Duodenal mucosa (tissue), 2 donors: ENCODE measurements around the gene CD2AP.

Experiments used
- H3K27ac ChIP-seq: one replicate; pipeline ENCODE4 v1.7.0; 2013; ENCODE audit warnings: low read depth, low read length
- H3K27me3 ChIP-seq, 2 donors: one replicate each; pipeline ENCODE4 v1.7.0; 2013; ENCODE audit warnings: low read length in 2 of 2, control low read depth in 1 of 2; ENCODE audit not compliant: insufficient read depth in 2 of 2, control insufficient read depth in 1 of 2
- H3K36me3 ChIP-seq, 2 donors: one replicate each; pipeline ENCODE4 v1.7.0; 2013; ENCODE audit warnings: low read length in 2 of 2, control low read depth in 1 of 2; ENCODE audit not compliant: insufficient read depth in 2 of 2, control insufficient read depth in 1 of 2
- H3K4me1 ChIP-seq, 2 donors: one replicate each; pipeline ENCODE4 v1.7.0; 2013; ENCODE audit warnings: low read length in 2 of 2, control low read depth in 1 of 2; ENCODE audit not compliant: insufficient read depth in 2 of 2, control insufficient read depth in 1 of 2
- H3K4me3 ChIP-seq, 2 donors: one replicate each; pipeline ENCODE4 v1.7.0; 2013; ENCODE audit warnings: low read length in 2 of 2, low read depth in 1 of 2
- H3K9ac ChIP-seq, 2 donors: one replicate each; pipeline ENCODE4 v1.7.0; 2013; ENCODE audit warnings: low read length in 2 of 2, low read depth in 1 of 2
- H3K9me3 ChIP-seq, 2 donors: one replicate each; pipeline ENCODE4 v1.7.0; 2013; ENCODE audit warnings: low read length in 2 of 2, control low read depth in 1 of 2; ENCODE audit not compliant: control insufficient read depth in 1 of 2

CD2AP gene

GRCh38 chr6:47587493-47587892 is 109.9 kb downstream of the CD2AP start:
- Histone ChIP-seq H3K27me3 (no peaks in the 10 kb centered on the region), H3K9ac (no peak overlapping the region), H3K36me3 (peaks cover 29 to 46% of the 10 kb centered on the region in 2 donors), H3K4me1 (no peaks in the 10 kb centered on the region), H3K9me3 (no peaks in the 10 kb centered on the region), H3K4me3 (no peak overlapping the region), H3K27ac (no peak overlapping the region)

GRCh38 chr6:47592131-47592840 is 114.7 kb downstream of the CD2AP start:
- Histone ChIP-seq H3K36me3 (peaks cover 33 to 44% of the 10 kb centered on the region in 2 donors), H3K9ac (no peak overlapping the region), H3K4me1 (no peaks in the 10 kb centered on the region), H3K9me3 (no peaks in the 10 kb centered on the region), H3K27ac (no peak overlapping the region), H3K4me3 (no peak overlapping the region), H3K27me3 (no peaks in the 10 kb centered on the region)

GRCh38 chr6:47593979-47594378 is 116.4 kb downstream of the CD2AP start:
- Histone ChIP-seq H3K4me1 (no peaks in the 10 kb centered on the region), H3K9ac (no peak overlapping the region), H3K27ac (no peak overlapping the region), H3K4me3 (no peak overlapping the region), H3K36me3 (peaks cover 30 to 42% of the 10 kb centered on the region in 2 donors), H3K27me3 (no peaks in the 10 kb centered on the region), H3K9me3 (no peaks in the 10 kb centered on the region)

GRCh38 chr6:47595785-47596184 is 118.2 kb downstream of the CD2AP start:
- peaks cover 26 to 38% of the 10 kb centered on the region in 2 donors for H3K36me3 ChIP-seq
- no peak overlapping the region for H3K4me3 ChIP-seq
- no peaks in the 10 kb centered on the region for H3K9me3 ChIP-seq
- H3K27ac ChIP-seq = no peak overlapping the region
- H3K9ac ChIP-seq = no peak overlapping the region
- H3K4me1 ChIP-seq = no peaks in the 10 kb centered on the region
- no peaks in the 10 kb centered on the region for H3K27me3 ChIP-seq

- Histone ChIP-seq H3K9ac (no peak overlapping the region), H3K4me3 (no peak overlapping the region), H3K36me3 (peaks cover 17 to 28% of the 10 kb centered on the region in 2 donors), H3K9me3 (no peaks in the 10 kb centered on the region), H3K27me3 (no peaks in the 10 kb centered on the region), H3K4me1 (no peaks in the 10 kb centered on the region), H3K27ac (no peak overlapping the region)
Measured at GRCh38 chr6:47598367-47598766, 120.8 kb downstream of the CD2AP start.

GRCh38 chr6:47599512-47599911 is 121.9 kb downstream of the CD2AP start:
- peak overlapping the region in 1 of 2 donors; percentile 8 for H3K9ac ChIP-seq
- peaks cover 0 to 6% of the 10 kb centered on the region in 2 donors for H3K4me1 ChIP-seq
- H3K27ac ChIP-seq = no peak overlapping the region
- no peaks in the 10 kb centered on the region for H3K27me3 ChIP-seq
- H3K36me3 ChIP-seq = peaks cover 17 to 28% of the 10 kb centered on the region in 2 donors
- H3K9me3 ChIP-seq = no peaks in the 10 kb centered on the region
- no peak overlapping the region for H3K4me3 ChIP-seq

- peaks cover 0 to 9% of the 10 kb centered on the region in 2 donors for H3K4me1 ChIP-seq
- peaks cover 3 to 21% of the 10 kb centered on the region in 2 donors for H3K36me3 ChIP-seq
- H3K4me3 ChIP-seq = no peak overlapping the region
- no peaks in the 10 kb centered on the region for H3K27me3 ChIP-seq
- H3K9me3 ChIP-seq = no peaks in the 10 kb centered on the region
- no peak overlapping the region for H3K27ac ChIP-seq
- no peak overlapping the region for H3K9ac ChIP-seq
Measured at GRCh38 chr6:47603227-47603626, 125.6 kb downstream of the CD2AP start.

- H3K4me3 ChIP-seq = no peak overlapping the region
- peaks cover 0 to 9% of the 10 kb centered on the region in 2 donors for H3K4me1 ChIP-seq
- no peak overlapping the region for H3K9ac ChIP-seq
- H3K27ac ChIP-seq = no peak overlapping the region
- H3K9me3 ChIP-seq = no peaks in the 10 kb centered on the region
- H3K27me3 ChIP-seq = no peaks in the 10 kb centered on the region
- peaks cover 6 to 17% of the 10 kb centered on the region in 2 donors for H3K36me3 ChIP-seq
Measured at GRCh38 chr6:47603995-47604394, 126.4 kb downstream of the CD2AP start.

- Histone ChIP-seq H3K27me3 (no peaks in the 10 kb centered on the region), H3K9me3 (no peaks in the 10 kb centered on the region), H3K9ac (no peak overlapping the region), H3K36me3 (peaks cover 15 to 36% of the 10 kb centered on the region in 2 donors), H3K4me3 (no peak overlapping the region), H3K27ac (no peak overlapping the region), H3K4me1 (no peaks in the 10 kb centered on the region)
Measured at GRCh38 chr6:47621838-47622449, 144.4 kb downstream of the CD2AP start.

- Histone ChIP-seq H3K9me3 (no peaks in the 10 kb centered on the region), H3K27me3 (no peaks in the 10 kb centered on the region), H3K4me3 (no peak overlapping the region), H3K4me1 (peaks cover 3 to 7% of the 10 kb centered on the region in 2 donors), H3K9ac (no peak overlapping the region), H3K36me3 (peaks cover 10 to 12% of the 10 kb centered on the region in 2 donors), H3K27ac (no peak overlapping the region)
Measured at GRCh38 chr6:47626782-47627181, 149.2 kb downstream of the CD2AP start.
